HG03064 (cell line): ENCODE data around the gene HSD3B1.
"Not testable (repeated sequence)": the region's sequence is repeated elsewhere in the genome, so short reads cannot be mapped to it uniquely, and the experiment has no call there.

Source experiments
- ATAC-seq: cut with Tn5 transposase; IDR thresholded peaks from one replicate; pipeline ENCODE4 v1.9.1; 2021; ENCODE audit warnings: low read depth; ENCODE audit not compliant: unreplicated experiment

HSD3B1 gene

DNA sequence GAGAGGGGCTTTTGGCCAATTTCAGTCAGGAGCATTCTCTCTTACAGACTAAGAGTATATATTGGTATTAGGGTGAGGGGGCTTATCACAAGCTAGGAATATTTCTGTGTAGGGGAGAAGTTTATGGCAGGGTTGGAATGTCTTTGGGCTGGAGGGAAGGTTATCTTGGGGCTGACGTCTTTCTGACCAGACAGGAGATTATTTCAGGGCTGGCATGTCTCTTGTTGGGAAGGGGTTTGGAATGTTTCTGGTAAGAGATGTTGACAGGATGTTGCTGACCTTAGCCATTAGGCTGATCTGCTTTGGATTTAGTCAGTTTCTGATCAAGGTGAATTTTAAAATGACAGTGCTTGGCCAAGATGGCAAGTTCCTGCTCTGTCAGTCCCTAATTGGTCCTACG is 17.8 kb upstream of the HSD3B1 start:
- ATAC-seq: no peak

DNA sequence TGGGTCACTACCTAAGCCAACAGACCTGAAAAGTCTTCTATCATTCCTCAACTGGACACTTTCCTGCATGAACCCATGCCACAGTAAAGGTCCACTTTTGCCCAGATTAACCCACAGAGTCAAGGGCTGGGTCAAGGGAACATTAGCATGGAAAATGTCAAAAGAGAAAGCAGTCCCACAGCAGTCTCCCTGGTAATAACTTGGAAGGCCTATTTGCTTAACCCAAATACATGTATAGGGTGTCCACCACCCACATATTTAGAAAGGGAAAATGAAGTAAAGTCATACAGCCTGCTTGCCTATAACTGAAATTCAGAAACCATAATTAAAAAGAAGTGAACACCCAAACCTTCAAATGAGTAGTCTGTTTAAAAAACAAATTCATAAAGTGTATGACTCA is 16.1 kb upstream of the HSD3B1 start:
- no peak for ATAC-seq

DNA sequence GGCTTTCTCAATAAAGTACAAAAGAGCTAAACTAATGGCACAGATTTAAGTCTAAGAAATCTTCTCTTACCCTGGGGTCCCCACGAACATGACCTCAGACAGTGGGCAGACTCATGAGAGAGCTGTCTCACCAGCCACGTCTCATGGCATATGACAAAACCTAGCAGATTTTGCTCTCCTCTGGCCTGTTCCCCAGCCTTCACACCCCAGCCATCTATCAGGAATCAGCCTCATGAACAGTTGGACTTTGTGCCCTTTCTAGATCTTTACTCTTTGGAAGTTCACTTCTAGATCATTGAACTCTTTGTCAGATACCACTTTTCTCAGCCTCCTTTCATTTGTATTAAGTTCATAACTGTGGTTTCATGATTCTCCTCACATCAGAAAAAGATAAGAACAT is 14.2 kb upstream of the HSD3B1 start:
- ATAC-seq: no peak

DNA sequence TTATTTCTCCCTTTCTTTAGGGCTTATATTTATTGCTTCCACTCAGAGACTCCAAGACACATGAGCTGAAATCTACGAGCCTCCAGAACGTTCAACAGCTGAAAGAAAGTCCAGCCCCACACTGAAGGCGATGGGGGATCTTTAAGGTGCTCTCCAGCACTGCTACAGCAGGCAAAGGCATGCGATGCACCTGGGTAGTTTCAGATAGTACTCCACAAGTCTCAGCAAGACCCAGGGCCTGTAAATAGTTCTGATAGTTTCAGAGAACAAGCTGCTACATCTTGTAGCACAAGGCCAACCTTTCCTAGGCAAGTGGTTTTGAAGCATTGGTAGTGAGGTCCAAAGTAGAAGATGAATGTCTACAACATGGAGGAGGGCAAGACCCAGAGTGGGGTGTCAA is 2.2 kb upstream of the HSD3B1 start:
- ATAC-seq: no peak

DNA sequence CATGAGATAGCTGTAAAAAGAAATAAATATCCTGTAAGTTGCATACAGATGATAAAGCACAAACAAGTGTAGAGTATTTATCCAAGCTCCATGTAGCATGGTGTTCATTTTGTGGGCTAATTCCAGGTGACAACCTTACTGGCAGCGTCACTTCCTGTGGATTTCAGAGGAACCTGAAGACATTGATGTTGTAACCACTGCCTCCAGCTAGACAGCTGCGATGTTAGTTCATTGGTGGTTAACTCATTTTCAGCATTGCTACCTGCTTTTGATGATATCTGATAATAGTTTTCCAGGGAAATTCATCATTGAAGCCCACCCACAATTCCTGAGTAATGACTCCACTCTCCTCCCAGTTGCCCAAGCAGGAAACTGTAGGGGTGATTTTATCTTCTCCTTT is 3.0 kb downstream of the HSD3B1 start:
- no peak for ATAC-seq

DNA sequence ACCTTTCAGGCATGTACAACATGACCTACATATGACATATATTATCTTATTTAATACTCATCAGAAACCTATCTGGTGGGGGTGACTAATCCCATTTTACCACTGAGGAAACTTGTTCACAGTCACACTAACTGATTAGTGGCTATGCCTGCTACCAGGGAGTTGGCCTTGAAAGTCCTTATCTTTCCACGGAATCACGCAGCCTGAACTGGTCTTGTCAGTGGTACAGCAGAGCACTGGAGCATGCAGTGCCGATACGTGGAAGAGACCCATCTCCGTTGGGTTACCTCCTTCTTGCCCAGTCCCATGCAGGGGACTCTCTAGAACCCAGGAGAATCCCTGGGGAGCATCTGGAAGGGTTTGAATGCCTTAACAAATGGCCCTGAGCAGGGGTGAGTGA is 8.2 kb downstream of the HSD3B1 start:
- no peak for ATAC-seq

DNA sequence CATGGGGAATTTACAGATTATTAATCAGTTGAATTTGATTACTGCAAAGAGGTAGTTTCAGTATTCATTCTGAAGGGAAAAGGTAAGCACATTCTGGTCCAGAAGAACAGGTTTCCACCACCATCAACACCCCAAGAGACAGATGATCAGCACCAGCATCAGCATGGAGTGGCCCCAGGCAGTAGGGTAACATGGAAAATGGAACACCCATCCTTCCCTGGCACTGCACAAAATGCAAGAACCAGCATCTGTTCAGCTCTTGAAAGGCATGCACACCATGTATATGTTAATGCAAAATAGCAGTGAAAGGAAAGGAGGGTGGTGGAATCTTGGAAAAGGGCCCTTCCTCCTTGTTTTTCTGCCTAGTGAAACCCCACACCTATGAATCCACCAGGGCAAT is 9.2 kb downstream of the HSD3B1 start:
- no peak for ATAC-seq

DNA sequence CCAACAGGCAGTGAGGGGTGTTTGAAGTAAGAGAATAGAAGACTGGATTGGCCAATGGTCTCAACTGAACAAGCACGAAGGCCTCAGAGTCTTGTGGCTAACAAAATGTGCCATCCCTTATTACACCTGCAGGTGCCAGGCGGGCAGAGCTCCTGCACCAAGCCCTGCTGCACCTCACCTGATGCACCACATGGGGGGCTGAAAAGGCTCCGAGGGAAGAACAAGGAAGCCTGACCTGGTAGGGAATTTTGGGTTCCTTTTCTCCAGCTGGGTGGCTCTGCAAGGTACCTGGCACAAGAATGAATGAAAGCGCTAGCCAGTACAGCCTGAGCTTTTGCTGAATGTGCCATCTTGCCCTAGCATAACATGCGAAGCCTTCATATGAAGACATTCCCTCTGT is 9.7 kb downstream of the HSD3B1 start:
- no peak for ATAC-seq

DNA sequence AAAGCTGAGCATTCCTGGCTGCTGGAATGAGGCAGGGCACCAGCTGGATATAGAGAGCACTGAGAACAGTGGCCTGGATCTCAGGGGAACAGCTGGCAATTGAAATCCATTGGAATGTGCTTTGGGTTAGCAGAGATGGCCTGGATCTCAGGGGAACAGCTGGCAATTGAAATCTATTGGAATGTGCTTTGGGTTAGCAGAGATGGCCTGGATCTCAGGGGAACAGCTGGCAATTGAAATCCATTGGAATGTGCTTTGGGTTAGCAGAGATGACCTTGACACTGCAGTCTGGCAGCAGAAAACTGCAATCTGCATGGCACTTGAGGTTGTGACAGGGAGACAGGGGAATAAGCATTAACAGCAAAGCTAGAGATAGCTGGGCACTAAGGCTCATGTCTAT is 10.7 kb downstream of the HSD3B1 start:
- ATAC-seq: not testable (repeated sequence)

DNA sequence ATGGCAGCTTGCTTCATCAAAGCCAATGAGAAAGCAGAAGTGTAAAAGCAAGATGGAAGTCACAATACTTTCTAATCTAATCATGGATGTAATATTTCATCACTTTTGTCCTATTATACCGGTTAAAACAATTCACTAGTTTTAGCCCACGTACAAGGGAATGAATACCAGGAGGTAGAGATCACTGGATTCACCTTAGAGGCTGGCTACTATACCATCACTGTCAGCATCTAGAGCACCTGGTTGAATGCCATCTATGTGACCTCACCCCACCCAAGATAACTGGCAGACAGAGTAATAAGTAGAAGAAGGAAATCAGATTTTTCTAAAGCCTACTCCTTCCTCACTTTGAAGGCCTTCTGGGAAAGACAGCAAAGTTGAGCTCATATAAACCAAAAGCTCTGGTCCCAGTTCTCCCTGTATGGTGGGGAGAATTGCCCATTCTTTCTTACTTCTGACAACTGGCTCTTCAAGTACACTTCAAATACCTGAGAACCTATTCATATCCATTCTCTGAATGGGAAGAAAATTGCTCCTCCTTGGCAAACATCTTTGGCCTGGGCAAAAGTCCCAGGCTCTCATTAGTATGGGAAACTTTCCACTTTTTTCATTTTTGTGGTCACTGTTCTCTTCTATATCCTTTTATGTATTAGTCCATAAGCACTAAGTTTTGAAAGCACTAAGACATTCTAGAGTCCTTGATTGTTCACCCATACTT is 24.8 kb downstream of the HSD3B1 start:
- no peak for ATAC-seq

DNA sequence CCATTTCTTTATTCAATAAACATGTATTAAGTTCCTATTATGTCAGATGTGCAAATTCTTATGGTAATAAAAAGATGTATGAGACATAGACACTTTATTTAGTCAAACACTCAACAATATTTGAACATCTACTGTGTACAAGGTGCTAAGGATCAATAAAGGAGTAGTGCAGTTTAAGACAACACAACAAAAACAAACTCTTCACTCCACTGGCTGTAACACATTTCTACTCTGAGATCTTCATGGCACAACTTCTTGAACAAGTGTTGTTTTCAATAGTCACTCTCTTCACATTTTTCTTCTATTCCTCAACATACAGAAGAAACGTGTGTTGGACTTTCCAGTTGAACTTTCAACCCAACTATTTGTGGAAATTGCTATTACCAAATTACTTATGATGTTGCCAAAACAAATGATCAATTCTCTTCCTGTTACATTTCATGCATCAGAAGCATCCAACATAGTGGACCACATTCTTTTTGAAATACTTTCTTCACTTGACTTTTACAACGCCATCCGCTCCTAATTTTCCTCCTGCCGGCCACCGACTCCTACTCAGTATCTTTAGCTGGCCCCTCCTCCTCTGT is 25.4 kb downstream of the HSD3B1 start:
- no peak for ATAC-seq

DNA sequence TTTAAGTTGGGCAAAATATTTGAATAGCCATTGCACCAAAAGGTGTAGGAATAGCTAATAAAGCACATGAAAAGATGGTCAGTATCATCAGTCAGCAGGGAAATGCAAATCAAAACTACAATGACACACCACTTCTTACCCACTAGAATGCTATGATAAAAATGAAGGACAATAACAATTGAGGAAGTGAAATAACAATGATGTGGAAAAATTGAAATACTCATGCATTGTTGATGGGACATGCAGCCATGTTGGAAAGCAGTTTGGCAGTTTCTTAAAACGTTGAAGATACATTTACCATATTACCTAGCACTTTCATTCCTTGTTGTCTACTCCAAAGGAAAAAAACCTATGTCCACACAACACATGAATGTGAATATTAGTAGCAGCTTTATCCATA is 28.4 kb downstream of the HSD3B1 start:
- no peak for ATAC-seq

DNA sequence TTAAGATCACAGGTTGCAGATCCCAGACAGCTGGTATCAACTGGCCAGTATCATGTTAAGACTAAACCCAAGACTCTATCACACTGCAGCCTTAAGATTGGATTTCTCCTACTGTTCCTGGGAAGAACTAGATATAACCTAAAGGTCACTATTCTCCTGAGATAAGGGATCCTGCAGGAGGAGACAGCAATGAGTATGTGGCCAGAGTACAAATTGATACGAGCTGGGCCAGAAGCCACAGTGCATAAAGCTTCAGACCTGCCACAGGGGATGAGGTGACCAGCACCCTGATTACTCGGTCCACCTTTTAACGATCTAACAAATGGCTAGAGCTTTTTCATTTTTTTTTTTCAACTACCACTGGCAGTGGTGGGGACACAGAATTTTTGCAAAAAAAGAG is 31.0 kb downstream of the HSD3B1 start:
- no peak for ATAC-seq

DNA sequence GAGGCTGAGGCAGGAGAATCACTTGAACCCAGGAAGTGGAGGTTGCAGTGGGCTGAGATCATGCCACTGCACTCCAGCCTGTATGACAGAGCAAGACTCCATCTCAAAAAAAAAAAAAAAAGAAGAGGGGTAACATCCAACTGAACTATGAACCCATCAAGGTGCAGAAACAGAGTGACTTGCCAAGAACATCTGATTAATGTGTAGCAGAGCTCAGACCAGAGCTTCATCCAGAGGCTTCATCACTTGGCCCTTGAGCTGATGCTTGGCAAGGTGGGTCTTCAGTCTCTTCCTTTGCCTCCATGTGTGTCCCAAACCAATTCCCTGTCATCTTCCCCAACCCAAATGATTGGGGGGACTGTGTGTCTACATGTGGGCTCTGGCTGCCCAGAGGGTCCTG is 32.6 kb downstream of the HSD3B1 start:
- ATAC-seq: no peak

DNA sequence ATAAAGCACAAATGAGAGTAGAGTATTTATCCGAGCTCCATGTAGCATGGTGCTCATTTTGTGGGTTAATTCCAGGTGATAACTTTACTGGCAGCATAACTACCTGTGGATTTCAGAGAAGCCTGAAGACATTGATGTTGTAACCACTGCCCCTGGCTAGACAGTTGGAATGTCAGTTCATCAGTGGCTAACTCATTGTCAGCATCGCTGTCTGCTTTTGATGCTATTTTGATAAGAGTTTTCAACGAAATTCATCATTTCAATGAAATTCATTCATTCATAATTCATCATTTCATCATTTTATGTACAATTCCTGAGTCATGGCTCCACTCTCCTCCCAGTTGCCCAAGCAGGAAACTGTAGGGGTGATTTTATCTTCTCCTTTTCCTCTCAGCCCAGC is 34.4 kb downstream of the HSD3B1 start:
- no peak for ATAC-seq

DNA sequence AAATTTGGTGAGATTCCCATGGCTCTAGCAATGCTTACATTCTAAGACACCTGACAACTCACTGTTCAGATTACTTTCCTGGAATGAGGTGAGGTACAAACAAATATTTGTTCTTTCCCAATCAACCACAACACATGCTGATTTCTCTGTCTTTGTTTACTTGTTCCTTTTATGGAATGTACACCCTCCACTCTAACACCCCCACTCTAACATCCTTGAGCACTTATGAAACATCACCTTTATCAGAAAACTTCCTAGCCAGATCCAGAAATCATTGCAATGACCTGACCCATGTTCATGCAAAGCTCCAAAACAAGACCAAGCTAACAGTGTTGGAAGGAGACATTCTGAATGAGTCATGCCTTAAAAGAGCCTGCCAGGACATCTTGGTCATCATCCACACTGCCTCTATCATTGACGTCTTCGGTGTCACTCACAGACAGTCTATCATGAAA is 35.5 kb downstream of the HSD3B1 start:
- no peak for ATAC-seq

DNA sequence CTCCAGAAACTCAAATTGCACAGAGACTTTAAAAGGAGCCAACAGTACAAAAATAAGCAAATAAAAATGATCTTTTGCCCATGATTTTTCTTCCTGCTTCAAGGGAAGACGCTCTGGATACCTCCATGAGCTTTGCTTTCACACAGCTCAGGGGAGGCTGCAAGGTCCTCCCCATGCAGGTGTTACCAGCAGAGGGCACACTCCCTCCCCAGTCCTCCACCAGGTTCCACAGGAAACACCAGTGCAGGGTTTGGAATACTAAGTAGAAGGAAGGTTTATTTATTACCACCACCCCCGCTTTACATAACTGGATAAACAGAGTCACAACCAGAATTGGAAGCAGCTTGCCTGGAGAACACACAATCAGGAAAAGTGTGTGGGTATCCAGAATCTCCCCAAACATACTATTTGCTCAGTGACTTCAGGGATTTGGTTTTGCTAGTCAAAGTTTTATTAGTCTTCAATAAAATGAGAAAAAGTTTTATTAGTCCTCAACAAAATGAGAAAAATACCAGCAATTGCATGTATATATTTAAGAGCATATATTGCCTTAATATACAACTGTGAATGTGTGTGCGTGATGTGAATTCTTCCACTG is 37.3 kb downstream of the HSD3B1 start:
- ATAC-seq: no peak

DNA sequence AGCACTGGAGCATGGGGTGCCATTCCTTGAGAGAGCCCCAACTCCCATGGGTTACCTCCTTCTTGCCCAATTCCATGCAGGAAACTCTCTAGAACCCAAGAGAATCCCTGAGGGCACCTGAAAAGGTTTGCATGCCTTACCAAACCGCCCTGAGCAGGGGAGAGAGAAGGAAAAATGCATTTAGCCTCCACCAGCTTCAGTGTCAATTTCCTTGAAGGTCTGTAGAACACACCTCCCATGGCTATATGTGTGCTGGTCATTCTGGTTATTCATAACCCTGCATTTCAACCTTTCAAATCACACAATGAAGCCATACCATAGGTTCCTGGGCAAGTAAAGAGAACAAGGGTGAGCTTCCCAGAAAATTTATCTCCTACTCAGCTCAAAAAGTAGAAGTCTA is 39.6 kb downstream of the HSD3B1 start:
- no peak for ATAC-seq

DNA sequence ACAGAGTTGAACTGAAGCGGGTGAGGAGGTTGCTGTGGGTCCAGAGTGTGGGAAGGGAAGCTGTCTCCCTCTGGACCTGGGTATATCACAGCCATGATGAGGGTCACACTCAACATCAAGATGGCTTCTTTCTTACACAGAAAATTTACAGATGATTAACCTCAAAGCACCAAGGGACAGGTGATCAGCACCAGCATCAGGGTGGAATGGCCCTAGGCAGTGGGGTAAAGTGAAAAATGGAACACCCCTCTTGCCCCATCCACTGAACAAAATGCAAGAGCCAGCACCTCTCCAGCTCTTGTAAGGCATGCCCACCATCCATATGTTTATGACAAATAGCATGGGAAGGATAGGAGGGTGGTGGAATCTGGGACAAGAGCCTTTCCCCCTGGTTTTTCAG is 40.3 kb downstream of the HSD3B1 start:
- no peak for ATAC-seq

DNA sequence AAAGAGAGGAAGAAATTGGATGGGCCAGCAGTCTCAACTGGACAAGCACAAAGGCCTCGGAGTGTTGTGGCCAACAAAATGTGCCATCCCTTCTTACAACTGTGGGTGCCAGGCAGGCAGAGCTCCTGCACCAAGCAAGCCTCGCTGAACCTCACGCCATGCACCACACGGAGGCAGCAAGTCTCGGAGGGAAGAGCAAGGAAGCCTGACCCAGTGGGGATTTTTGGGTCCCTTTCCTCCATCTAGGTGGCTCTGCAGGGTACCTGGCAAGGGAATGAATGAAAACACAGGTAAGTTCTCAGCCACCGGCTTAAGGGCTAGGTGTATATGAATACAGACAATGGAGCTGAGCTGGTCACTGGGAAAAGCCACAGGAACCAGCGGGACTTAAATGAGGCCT is 40.8 kb downstream of the HSD3B1 start:
- no peak for ATAC-seq

DNA sequence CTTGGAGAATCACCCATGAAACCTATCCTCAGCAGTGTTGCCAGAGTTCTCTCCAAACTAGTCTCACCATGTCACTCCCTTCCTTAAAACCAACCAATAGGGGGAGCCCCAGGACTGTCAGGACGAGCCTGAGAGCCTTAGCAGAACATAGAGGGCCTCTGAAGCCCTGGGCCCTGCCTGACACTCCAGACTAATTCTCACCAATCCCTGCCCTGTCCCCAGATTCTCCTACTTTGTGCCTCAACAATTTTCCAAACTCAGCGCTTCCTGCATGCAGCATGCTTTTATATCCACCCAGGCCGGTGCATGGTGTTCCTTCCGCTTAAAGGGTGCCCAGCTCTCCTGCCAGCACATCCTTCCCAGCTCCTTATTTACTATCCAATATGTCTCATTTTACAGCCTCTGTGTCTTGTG is 42.7 kb downstream of the HSD3B1 start:
- ATAC-seq: no peak

DNA sequence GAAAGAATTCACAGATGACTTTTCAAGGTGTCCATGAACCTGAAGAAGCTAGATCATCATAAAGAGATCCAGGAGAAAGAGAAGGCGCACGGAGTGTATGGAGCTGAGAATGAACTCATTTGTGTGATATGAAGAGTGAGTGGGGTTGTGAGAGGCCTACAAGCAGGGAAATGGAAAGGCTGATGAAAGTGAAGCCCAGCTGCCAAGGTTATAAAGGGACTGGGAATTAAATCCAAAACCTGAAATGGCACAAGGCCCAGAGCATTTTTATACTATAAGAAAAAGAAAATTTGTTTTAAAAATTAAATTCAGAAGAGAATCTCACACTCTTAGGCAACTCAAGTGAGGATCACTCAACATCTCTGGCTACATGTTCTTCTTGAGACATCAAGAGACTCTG is 43.4 kb downstream of the HSD3B1 start:
- no peak for ATAC-seq
